Stomach (tissue), 4 donors: ENCODE results near the gene LFNG.

Experiments
- CTCF ChIP-seq, 7 experiments: fragments of 450-650 bp in 4 of 7; fragments of 200-600 bp in 3 of 7; sonication (generic) in 3 of 7; IDR thresholded peaks; one replicate each; pipeline ENCODE4 v1.5.1; 2016 to 2019; ENCODE audit warnings: antibody characterized with exemption in 7 of 7, control low read depth in 2 of 7, mild to moderate bottlenecking in 1 of 7
- POLR2A ChIP-seq, 4 donors: fragments of 450-650 bp; IDR thresholded peaks; one replicate each; pipeline ENCODE4 v1.6.1; 2016; ENCODE audit warnings: antibody characterized with exemption in 4 of 4, control low read depth in 2 of 4, mild to moderate bottlenecking in 1 of 4, moderate library complexity in 1 of 4

- TF ChIP-seq CTCF (IDR thresholded peaks at IDR 0.05) (no peak), POLR2A (IDR thresholded peaks at IDR 0.05) (no peak)
These were observed 21.9 kb upstream of the LFNG start for GRCh38 chr7:2497500-2498336.
